Measurements from ENCODE around the gene TK1. TPM values are rescaled to one million over a fixed set of nuclear protein-coding genes. Genes with fewer than 3 reads are reported as not detected.

Gene TK1
- polyA plus RNA-seq, 2 of the 4 experiments (the other 2 are of a cell fraction): 90.9 to 355 TPM

DNA sequence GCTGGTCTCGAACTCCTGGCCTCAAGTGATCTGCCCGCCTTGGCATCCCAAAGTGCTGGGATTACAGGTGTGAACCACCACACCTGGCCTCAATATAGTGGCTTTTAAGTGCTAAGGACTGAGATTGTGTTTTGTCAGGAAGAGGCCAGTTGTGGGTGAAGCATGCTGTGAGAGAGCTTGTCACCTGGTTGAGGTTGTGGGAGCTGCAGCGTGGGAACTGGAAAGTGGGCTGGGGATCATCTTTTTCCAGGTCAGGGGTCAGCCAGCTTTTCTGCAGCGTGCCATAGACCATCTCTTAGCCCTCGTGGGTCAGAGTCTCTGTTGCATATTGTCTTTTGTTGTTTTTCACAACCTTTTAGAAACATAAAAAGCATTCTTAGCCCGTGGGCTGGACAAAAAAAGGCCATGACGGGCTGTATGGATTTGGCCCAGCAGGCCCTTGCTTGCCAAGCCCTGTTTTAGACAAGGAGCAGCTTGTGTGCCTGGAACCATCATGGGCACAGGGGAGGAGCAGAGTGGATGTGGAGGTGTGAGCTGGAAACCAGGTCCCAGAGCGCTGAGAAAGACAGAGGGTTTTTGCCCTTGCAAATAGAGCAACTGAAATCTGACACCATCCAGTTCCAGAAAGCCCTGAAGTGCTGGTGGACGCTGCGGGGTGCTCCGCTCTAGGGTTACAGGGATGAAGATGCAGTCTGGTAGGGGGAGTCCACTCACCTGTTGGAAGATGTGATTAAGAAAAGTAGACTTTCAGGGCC, 32.7 kb upstream of the TK1 start:
- H3K4me3 ChIP-seq: no peak overlapping the region
- peaks cover 9% of the 10 kb centered on the region for H3K4me1 ChIP-seq
- WGBS (ENCODE audit: missing lambda C conversion rate): 94% methylated on average over 11 of the region's 11 CpGs
- H3K27ac ChIP-seq: no peak overlapping the region
- no peak for TF ChIP-seq MYC (IDR thresholded peaks at IDR 0.05; ENCODE audit: borderline replicate concordance, low read length)
- TF ChIP-seq, protein P1, sequence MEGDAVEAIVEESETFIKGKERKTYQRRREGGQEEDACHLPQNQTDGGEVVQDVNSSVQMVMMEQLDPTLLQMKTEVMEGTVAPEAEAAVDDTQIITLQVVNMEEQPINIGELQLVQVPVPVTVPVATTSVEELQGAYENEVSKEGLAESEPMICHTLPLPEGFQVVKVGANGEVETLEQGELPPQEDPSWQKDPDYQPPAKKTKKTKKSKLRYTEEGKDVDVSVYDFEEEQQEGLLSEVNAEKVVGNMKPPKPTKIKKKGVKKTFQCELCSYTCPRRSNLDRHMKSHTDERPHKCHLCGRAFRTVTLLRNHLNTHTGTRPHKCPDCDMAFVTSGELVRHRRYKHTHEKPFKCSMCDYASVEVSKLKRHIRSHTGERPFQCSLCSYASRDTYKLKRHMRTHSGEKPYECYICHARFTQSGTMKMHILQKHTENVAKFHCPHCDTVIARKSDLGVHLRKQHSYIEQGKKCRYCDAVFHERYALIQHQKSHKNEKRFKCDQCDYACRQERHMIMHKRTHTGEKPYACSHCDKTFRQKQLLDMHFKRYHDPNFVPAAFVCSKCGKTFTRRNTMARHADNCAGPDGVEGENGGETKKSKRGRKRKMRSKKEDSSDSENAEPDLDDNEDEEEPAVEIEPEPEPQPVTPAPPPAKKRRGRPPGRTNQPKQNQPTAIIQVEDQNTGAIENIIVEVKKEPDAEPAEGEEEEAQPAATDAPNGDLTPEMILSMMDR (IDR thresholded peaks at IDR 0.05): no peak
- no peak for TF ChIP-seq ZC3H11A (IDR thresholded peaks at IDR 0.05)
- TF ChIP-seq, protein P2, sequence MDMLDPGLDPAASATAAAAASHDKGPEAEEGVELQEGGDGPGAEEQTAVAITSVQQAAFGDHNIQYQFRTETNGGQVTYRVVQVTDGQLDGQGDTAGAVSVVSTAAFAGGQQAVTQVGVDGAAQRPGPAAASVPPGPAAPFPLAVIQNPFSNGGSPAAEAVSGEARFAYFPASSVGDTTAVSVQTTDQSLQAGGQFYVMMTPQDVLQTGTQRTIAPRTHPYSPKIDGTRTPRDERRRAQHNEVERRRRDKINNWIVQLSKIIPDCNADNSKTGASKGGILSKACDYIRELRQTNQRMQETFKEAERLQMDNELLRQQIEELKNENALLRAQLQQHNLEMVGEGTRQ (IDR thresholded peaks at IDR 0.05): no peak
- TF ChIP-seq, protein P3, sequence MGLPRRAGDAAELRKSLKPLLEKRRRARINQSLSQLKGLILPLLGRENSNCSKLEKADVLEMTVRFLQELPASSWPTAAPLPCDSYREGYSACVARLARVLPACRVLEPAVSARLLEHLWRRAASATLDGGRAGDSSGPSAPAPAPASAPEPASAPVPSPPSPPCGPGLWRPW (IDR thresholded peaks at IDR 0.05): no peak
- TF ChIP-seq KDM5A (IDR thresholded peaks at IDR 0.05): no peak
- no peak for TF ChIP-seq EP300 (IDR thresholded peaks at IDR 0.05)
- TF ChIP-seq, protein P4, sequence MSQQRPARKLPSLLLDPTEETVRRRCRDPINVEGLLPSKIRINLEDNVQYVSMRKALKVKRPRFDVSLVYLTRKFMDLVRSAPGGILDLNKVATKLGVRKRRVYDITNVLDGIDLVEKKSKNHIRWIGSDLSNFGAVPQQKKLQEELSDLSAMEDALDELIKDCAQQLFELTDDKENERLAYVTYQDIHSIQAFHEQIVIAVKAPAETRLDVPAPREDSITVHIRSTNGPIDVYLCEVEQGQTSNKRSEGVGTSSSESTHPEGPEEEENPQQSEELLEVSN (IDR thresholded peaks at IDR 0.05; ENCODE audit: borderline replicate concordance, low read depth): no peak
- TF ChIP-seq, protein P5, sequence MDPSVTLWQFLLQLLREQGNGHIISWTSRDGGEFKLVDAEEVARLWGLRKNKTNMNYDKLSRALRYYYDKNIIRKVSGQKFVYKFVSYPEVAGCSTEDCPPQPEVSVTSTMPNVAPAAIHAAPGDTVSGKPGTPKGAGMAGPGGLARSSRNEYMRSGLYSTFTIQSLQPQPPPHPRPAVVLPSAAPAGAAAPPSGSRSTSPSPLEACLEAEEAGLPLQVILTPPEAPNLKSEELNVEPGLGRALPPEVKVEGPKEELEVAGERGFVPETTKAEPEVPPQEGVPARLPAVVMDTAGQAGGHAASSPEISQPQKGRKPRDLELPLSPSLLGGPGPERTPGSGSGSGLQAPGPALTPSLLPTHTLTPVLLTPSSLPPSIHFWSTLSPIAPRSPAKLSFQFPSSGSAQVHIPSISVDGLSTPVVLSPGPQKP (IDR thresholded peaks at IDR 0.05; ENCODE audit: low read depth, low read length): no peak
- TF ChIP-seq, protein P6, sequence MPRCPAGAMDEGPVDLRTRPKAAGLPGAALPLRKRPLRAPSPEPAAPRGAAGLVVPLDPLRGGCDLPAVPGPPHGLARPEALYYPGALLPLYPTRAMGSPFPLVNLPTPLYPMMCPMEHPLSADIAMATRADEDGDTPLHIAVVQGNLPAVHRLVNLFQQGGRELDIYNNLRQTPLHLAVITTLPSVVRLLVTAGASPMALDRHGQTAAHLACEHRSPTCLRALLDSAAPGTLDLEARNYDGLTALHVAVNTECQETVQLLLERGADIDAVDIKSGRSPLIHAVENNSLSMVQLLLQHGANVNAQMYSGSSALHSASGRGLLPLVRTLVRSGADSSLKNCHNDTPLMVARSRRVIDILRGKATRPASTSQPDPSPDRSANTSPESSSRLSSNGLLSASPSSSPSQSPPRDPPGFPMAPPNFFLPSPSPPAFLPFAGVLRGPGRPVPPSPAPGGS (IDR thresholded peaks at IDR 0.05): no peak
- TF ChIP-seq ZNF302 (CRISPR knock-in tag; IDR thresholded peaks at IDR 0.05): no peak
- TF ChIP-seq CHD4 (IDR thresholded peaks at IDR 0.05; ENCODE audit: borderline replicate concordance): no peak
- TF ChIP-seq EHMT2 (IDR thresholded peaks at IDR 0.05; ENCODE audit: low read depth): no peak
- no peak for TF ChIP-seq JUNB (IDR thresholded peaks at IDR 0.05)
- no peak for TF ChIP-seq PHF8 (IDR thresholded peaks at IDR 0.05; ENCODE audit: borderline replicate concordance, low read depth)
- no peak for TF ChIP-seq MAZ (IDR thresholded peaks at IDR 0.05; ENCODE audit: borderline replicate concordance, low read depth, low read length)
- no peak for FAIRE-seq
- no peak for ATAC-seq
- DNase-seq (ENCODE audit: low read depth in 1 of 2, low spot score in 1 of 2): no peak
- H3K9me3 ChIP-seq: no peaks in the 10 kb centered on the region
- ChIA-PET CTCF (interaction anchor here (1.0 to 17.1 kb wide), 5 partner anchors 21 to 70 kb away, joined by 3 to 150 read pairs (median 3); no protein-coding TSS in a partner anchor), POLR2A (no interaction called here)
- no peak overlapping the region for H3K4me2 ChIP-seq

DNA sequence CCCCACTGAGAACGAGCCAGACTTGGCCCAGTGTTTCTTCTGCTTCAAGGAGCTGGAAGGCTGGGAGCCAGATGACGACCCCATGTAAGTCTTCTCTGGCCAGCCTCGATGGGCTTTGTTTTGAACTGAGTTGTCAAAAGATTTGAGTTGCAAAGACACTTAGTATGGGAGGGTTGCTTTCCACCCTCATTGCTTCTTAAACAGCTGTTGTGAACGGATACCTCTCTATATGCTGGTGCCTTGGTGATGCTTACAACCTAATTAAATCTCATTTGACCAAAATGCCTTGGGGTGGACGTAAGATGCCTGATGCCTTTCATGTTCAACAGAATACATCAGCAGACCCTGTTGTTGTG, 27.8 kb upstream of the TK1 start:
- Histone ChIP-seq H3K9me3 (no peaks in the 10 kb centered on the region), H3K4me1 (peaks cover 9% of the 10 kb centered on the region), H3K4me2 (peak overlapping the region; percentile 80), H3K4me3 (peak overlapping the region; percentile 83), H3K27ac (peak overlapping the region; percentile 86 to 93)
- 4% methylated on average over 5 of the region's 5 CpGs for WGBS (ENCODE audit: missing lambda C conversion rate)
- ATAC-seq (no peak), DNase-seq (ENCODE audit: low read depth in 1 of 2, low spot score in 1 of 2) (no peak), FAIRE-seq (no peak)
- CTCF ChIA-PET: interaction anchor here (0.7 to 17.1 kb wide), 6 partner anchors 27 to 207 kb away, joined by 3 to 150 read pairs (median 6); partner anchors contain the start of genes AFMID and TK1
- POLR2A ChIA-PET: no interaction called here
- TF ChIP-seq, protein P7, sequence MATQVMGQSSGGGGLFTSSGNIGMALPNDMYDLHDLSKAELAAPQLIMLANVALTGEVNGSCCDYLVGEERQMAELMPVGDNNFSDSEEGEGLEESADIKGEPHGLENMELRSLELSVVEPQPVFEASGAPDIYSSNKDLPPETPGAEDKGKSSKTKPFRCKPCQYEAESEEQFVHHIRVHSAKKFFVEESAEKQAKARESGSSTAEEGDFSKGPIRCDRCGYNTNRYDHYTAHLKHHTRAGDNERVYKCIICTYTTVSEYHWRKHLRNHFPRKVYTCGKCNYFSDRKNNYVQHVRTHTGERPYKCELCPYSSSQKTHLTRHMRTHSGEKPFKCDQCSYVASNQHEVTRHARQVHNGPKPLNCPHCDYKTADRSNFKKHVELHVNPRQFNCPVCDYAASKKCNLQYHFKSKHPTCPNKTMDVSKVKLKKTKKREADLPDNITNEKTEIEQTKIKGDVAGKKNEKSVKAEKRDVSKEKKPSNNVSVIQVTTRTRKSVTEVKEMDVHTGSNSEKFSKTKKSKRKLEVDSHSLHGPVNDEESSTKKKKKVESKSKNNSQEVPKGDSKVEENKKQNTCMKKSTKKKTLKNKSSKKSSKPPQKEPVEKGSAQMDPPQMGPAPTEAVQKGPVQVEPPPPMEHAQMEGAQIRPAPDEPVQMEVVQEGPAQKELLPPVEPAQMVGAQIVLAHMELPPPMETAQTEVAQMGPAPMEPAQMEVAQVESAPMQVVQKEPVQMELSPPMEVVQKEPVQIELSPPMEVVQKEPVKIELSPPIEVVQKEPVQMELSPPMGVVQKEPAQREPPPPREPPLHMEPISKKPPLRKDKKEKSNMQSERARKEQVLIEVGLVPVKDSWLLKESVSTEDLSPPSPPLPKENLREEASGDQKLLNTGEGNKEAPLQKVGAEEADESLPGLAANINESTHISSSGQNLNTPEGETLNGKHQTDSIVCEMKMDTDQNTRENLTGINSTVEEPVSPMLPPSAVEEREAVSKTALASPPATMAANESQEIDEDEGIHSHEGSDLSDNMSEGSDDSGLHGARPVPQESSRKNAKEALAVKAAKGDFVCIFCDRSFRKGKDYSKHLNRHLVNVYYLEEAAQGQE (IDR thresholded peaks at IDR 0.05): no peak
- TF ChIP-seq, protein P6 (IDR thresholded peaks at IDR 0.05): no peak
- TF ChIP-seq, protein P1 (IDR thresholded peaks at IDR 0.05): no peak
- no peak for TF ChIP-seq RAD21 (conservative IDR thresholded peaks at IDR 0.05 in 1 of 2, IDR thresholded peaks at IDR 0.05 in 1 of 2)
- TF ChIP-seq SMC3 (IDR thresholded peaks at IDR 0.05): no peak
- TF ChIP-seq HDAC2 (IDR thresholded peaks at IDR 0.05): no peak
- no peak for TF ChIP-seq JUN (IDR thresholded peaks at IDR 0.05)
